Heart right ventricle (tissue), 16 donors: Measurements from ENCODE around the gene ZFPL1. TPM values are rescaled to one million over a fixed set of nuclear protein-coding genes. Genes with fewer than 3 reads are reported as not detected.

ENCODE experiments used
- ATAC-seq, 8 donors: fragments of 200-7000 bp; cut with Tn5 transposase; one replicate each; pipeline ENCODE4 v1.9.1; 2020; ENCODE audit warnings: mild to moderate bottlenecking in 8 of 8, moderate library complexity in 8 of 8, moderate number of reproducible peaks in 1 of 8
- DNase-seq, 2 donors: peaks; one replicate each; pipeline ENCODE4 v3.0.0-alpha.2; 2020
- H3K27ac ChIP-seq, 10 donors: fragments of 200-600 bp; sonication (generic) in 2 of 10; one replicate each; pipeline versions ENCODE4 v1.5.0 to v1.8.0; 2020 to 2022; ENCODE audit warnings: mild to moderate bottlenecking in 3 of 10
- H3K27me3 ChIP-seq, 7 donors: fragments of 200-600 bp; one replicate each; pipeline ENCODE4 v1.8.0; 2021 to 2022; ENCODE audit warnings: mild to moderate bottlenecking in 2 of 7
- H3K36me3 ChIP-seq, 9 donors: fragments of 200-600 bp; sonication (generic) in 1 of 9; one replicate each; pipeline versions ENCODE4 v1.5.0 to v1.8.0; 2020 to 2022; ENCODE audit warnings: mild to moderate bottlenecking in 2 of 9
- H3K4me1 ChIP-seq, 9 donors: fragments of 200-600 bp; sonication (generic) in 1 of 9; one replicate each; pipeline versions ENCODE4 v1.5.0 to v1.8.0; 2020 to 2022; ENCODE audit warnings: mild to moderate bottlenecking in 4 of 9
- H3K4me3 ChIP-seq, 10 donors: fragments of 200-600 bp; sonication (generic) in 2 of 10; one replicate each; pipeline versions ENCODE4 v1.5.0 to v1.8.0; 2020 to 2022; ENCODE audit warnings: mild to moderate bottlenecking in 7 of 10, moderate library complexity in 2 of 10
- H3K9me3 ChIP-seq, 11 donors: fragments of 200-600 bp in 10 of 11; sonication (generic) in 2 of 11; one replicate each; pipeline versions ENCODE4 v1.5.0 to v1.8.0; 2013 to 2022; ENCODE audit warnings: mild to moderate bottlenecking in 2 of 11, control low read depth in 1 of 11, moderate library complexity in 1 of 11
- CTCF ChIP-seq, 9 donors: fragments of 200-600 bp; sonication (generic) in 2 of 9; IDR thresholded peaks; one replicate each; pipeline versions ENCODE4 v1.5.0 to v1.8.0; 2021 to 2022; ENCODE audit warnings: antibody characterized with exemption in 9 of 9, mild to moderate bottlenecking in 5 of 9, moderate library complexity in 1 of 9
- WGBS, 2 donors: extraction: QIAGEN DNeasy Blood & Tissue Kit; methylation state at CpG; one replicate each; pipeline ENCODE4 v1.1.7; 2013; ENCODE audit warnings: inconsistent platforms in 1 of 2; 5-methylcytosine and 5-hydroxymethylcytosine counted together
- intact Hi-C, 10 donors: fragments of 100-400 bp; cut with DNase I; formaldehyde crosslinking; loops; one replicate each; pipeline versions ENCODE4 v1.11.1 to v1.14.2; 2022
- polyA plus RNA-seq, 2 donors: library from polyadenylated mRNA; stranded (reverse); fragments of 200-250 nt; gene quantifications; one replicate each; pipeline ENCODE4 v1.2.3, GENCODE V29; 2013
- total RNA-seq, 10 donors: library from RNA; stranded (reverse); fragmentation: NEBNext Ultra II Directional in 3 of 10; extraction: Animal tissue kit (Norgen Biotek cat#: 25700) in 3 of 10; gene quantifications; one replicate each; pipeline versions ENCODE4 v1.2.1 to v1.2.4, GENCODE V29; 2021 to 2023
- donor health status: Arrhythmogenic right ventricular cardiomyopathy.
- donor health status: ischemic (EF 13 %, LVEDD 7.1; RV severe dilation, severe dysfunction).
- donor health status: healthy with polysubstance abuse.
- donor health status: DM: no; HTN: yes; CAD: no.
- donor health status: DM: no; HTN: no; CAD: no.
- donor health status: ischemic (EF 25% LVEDD 6.9; RV normal size, moderate dysfunction).
- donor health status: ischemic (EF 25% LVEDD 5.7; RV mildly dilated, moderate dysfunction).
- donor health status: healthy.
- donor health status: DM: yes; HTN: yes; CAD: no.
- donor health status: Ischemic cardiomyopathy.
- donor health status: ischemic (EF 35%, LVEDD 5.7; RV mildly dilated, moderate dysfunction).
- donor health status: nonischemic (EF 11% LVEDD 7.7; RV severe dilation, severe dysfunction).
- donor health status: DM: yes; HTN: yes; CAD: no.
- donor health status: PGD.
- donor health status: ischemic (EF 29% LVEDD 5.4; RV normal size, mild dysfunction).
- donor health status: nonischemic (EF 23%, LVEDD 6.1; RV moderate dilation, normal function).

ZFPL1 gene
- total and polyA plus RNA-seq, 12 donors: 21.5 to 49.2 (median 25.6) TPM

GRCh38 chr11:65130631-65131416 lies 46.8 kb downstream of the ZFPL1 start:
- ATAC-seq (no peak), DNase-seq (no peak)
- WGBS, 2 donors: 80 to 88% methylated on average over 19 of the region's 19 CpGs
- Histone ChIP-seq H3K27me3 (no peaks in the 10 kb centered on the region), H3K36me3 (peaks cover 7 to 75% (median 58%) of the 10 kb centered on the region in 9 donors), H3K9me3 (no peaks in the 10 kb centered on the region), H3K4me1 (peaks cover 12 to 33% (median 23%) of the 10 kb centered on the region in 9 donors), H3K27ac (no peak overlapping the region), H3K4me3 (no peak overlapping the region)
- TF ChIP-seq CTCF (IDR thresholded peaks at IDR 0.05): no peak
- intact Hi-C loops: loop anchor here in 2 of 10 donors (10.0 kb wide), 1 partner anchor 124 kb away; no protein-coding TSS in a partner anchor

- no peak for ATAC-seq
- WGBS, 2 donors: 77 to 78% methylated on average over 3 of the region's 3 CpGs
- no peak overlapping the region for H3K4me3 ChIP-seq
- no peak overlapping the region for H3K27ac ChIP-seq
- TF ChIP-seq CTCF (IDR thresholded peaks at IDR 0.05): no peak
- no peaks in the 10 kb centered on the region for H3K9me3 ChIP-seq
- H3K36me3 ChIP-seq: peaks cover 7 to 69% (median 55%) of the 10 kb centered on the region in 9 donors
- H3K27me3 ChIP-seq: no peaks in the 10 kb centered on the region
- peaks cover 12 to 36% (median 27%) of the 10 kb centered on the region in 9 donors for H3K4me1 ChIP-seq
- intact Hi-C loops: loop anchor here in 2 of 10 donors (10.0 kb wide), 1 partner anchor 123 kb away; no protein-coding TSS in a partner anchor
- no peak for DNase-seq
Measured at GRCh38 chr11:65131417-65131776, 47.4 kb downstream of the ZFPL1 start.

- H3K36me3 ChIP-seq: peaks cover 7 to 64% (median 50%) of the 10 kb centered on the region in 9 donors
- H3K27ac ChIP-seq: no peak overlapping the region
- no peaks in the 10 kb centered on the region for H3K9me3 ChIP-seq
- DNase-seq: no peak
- H3K27me3 ChIP-seq: no peaks in the 10 kb centered on the region
- WGBS, 2 donors: 82 to 84% methylated on average over 6 of the region's 6 CpGs
- intact Hi-C loops: loop anchor here in 2 of 10 donors (10.0 kb wide), 1 partner anchor 123 kb away; no protein-coding TSS in a partner anchor
- ATAC-seq: no peak
- TF ChIP-seq CTCF (IDR thresholded peaks at IDR 0.05): no peak
- H3K4me1 ChIP-seq: peaks cover 12 to 36% (median 27%) of the 10 kb centered on the region in 9 donors
- H3K4me3 ChIP-seq: no peak overlapping the region
Measured at GRCh38 chr11:65131895-65132237, 47.8 kb downstream of the ZFPL1 start.

- ATAC-seq (no peak), DNase-seq (no peak)
- peaks cover 7 to 59% (median 46%) of the 10 kb centered on the region in 9 donors for H3K36me3 ChIP-seq
- H3K4me1 ChIP-seq: peaks cover 12 to 36% (median 27%) of the 10 kb centered on the region in 9 donors
- 72 to 74% methylated on average over 10 of the region's 10 CpGs for WGBS, 2 donors
- no peak for TF ChIP-seq CTCF (IDR thresholded peaks at IDR 0.05)
- H3K27ac ChIP-seq: peak overlapping the region in 1 of 10 donors; percentile 98
- no peaks in the 10 kb centered on the region for H3K27me3 ChIP-seq
- peak overlapping the region in 5 of 10 donors; percentile 75 to 98 (median 94) for H3K4me3 ChIP-seq
- H3K9me3 ChIP-seq: no peaks in the 10 kb centered on the region
- intact Hi-C loops: loop anchor here in 2 of 10 donors (10.0 kb wide), 1 partner anchor 122 kb away; no protein-coding TSS in a partner anchor
Measured at GRCh38 chr11:65132238-65132987, 48.4 kb downstream of the ZFPL1 start.
